GM19328 (cell line): ENCODE measurements around the gene TSPAN16.

Experiments
- ATAC-seq: cut with Tn5 transposase; IDR thresholded peaks from one replicate; pipeline ENCODE4 v1.9.1; 2021; ENCODE audit warnings: mild to moderate bottlenecking, moderate library complexity; ENCODE audit not compliant: unreplicated experiment

The TSPAN16 gene

DNA sequence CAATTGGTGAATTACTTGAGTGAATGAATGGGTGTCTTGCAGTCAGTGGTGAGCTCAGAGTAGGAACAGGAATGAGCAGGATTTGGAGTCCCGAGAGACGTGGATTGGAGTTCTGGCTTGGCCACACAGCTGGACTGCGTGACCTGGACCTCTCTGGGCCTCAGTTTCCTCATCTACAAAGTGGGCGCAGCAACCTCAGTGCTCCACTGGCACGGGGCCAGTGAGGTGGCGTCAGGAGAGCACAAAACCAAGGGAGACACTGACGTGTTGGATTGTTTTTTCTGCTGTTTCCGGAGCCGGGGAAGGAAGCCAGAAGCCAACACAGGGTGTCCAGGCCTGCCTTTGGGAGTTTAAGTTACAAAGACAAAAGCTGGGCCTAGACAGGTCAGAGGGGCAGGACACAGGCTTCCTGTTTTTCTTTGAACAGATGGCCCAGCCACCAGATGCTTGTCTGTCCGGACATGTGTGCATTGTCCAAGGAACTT, 27.1 kb upstream of the TSPAN16 start:
- ATAC-seq = no peak

DNA sequence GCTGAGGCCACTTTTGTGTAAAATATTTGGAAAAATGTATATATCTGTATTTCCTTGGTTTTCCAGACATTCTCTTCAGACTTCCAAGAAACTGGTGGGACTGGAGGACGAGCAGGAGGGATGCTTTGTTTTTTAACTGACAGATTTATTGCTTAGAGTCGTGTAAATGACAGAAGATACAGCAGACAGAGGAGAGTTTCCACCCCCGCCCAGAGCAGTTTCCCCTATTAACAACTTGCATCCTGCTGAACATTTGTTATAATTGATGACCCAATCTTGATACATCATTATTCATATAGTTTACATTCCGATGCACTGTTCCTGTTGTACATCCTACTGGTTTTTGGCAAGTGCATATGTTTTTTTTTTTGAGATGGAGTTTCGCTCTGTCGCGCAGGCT, 26.6 kb upstream of the TSPAN16 start:
- no peak for ATAC-seq

DNA sequence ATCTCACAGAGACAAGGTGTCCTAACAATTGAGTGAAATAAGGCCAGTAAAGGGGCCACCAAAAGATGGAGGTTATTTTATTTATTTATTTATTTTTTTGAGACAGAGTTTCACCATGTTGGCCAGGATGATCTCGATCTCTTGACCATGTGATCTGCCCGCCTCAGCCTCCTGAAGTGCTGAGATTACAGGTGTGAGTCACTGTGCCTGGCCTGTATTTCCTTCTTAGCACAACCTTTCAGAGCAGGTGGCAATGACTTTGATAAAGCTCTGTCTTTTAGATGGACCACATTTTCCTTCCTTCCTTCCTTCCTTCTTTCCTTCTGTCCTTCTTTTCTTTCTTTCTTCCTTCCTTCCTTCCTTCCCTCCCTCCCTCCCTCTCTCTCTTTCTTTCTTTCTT, 22.7 kb upstream of the TSPAN16 start:
- no peak for ATAC-seq

DNA sequence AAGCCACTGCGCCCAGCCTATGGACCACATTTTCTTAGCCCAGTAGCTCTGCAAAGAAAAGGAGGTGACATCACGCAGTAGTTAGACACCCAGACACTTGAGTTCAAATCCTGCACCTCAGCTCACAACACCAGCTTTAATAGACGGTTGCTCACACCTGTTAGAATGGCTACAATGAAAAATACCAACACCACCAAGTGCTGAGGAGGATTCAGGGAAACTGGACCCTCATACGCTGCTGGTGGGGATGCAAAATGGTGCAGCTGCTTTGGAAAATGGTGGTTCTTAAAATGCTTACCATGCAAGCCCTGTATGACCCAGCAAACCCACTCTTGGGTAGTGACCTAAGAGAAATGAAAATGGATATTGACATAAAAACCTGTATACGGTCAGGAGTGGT, 22.0 kb upstream of the TSPAN16 start:
- ATAC-seq = no peak

DNA sequence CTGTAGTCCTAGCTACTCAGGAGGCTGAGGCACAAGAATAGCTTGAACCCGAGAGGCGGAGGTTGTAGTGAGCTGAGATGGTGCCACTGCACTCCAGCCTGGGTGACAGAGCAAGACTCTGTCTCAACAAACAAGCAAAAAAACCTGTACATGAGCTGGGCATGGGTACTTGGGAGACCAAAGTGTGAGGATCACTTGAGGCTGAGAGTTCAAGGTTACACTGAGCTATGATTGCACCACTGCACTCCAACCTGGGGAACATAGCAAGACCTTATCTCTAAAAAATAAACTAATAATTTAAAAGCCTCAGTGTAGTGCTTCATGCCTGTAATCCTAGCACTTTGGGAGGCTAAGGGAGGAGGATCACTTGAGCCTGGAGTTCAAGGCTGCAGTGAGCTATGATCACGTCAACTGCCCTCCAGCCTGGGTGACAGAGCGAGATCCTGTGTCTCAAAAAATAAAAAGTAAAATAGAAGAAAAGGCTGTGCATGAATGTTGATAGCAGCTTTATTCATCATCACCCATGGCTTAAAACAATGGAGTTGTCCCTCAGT, 21.4 kb upstream of the TSPAN16 start:
- ATAC-seq = no peak

DNA sequence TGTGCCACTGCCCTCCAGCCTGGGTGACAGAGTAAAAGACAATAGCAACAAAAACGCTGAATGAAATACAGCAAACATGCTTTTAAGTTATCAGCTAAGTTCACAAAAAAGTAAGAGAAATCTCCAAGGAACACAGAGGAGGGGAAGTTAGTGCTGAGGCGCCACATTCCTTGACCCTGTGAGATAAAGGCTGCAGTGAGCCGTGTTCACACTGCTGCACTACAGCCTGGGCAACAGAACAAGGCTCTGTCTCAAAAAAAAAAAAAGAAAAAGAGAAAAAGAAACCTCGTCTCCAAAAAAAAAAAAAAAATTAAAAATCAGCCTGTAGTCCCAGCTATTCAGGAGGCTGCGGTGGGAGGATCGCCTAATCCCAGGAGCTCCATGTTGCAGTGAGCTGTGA, 17.3 kb upstream of the TSPAN16 start:
- ATAC-seq = no peak

DNA sequence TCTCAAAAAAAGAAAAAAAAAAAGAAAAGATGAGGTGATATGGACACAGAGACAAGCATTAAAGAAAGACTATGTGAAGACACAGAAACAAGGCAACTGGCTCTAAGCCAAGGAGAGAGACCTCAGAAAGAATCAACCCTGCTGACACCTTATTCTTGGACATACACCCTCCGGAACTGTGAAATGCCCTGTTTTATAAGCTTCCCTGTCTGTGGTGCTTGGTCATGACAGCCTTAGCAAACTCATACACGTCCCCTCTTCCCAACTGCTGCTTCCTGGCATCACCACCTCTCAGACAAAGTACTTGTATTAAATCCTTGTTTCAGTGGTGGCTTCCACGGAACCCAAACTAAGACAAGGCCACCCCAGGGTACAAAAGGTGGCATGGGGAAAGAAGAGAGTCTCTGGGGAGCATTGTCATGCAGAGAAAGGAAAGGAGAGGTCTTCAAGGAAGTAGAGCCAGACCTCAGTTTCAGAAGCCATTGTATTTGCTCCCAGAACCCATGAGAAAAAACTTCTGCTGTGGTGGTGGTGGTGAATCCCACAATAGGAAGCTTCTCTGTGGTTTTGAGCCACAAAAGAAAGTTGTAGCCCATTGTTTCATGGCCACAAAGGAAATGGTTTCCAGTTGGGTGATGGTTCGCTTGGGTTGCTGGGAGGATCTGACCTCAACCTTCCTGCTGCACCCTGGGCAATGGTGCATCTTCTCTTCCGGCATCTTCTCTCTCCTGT, 16.3 kb upstream of the TSPAN16 start:
- ATAC-seq = no peak

DNA sequence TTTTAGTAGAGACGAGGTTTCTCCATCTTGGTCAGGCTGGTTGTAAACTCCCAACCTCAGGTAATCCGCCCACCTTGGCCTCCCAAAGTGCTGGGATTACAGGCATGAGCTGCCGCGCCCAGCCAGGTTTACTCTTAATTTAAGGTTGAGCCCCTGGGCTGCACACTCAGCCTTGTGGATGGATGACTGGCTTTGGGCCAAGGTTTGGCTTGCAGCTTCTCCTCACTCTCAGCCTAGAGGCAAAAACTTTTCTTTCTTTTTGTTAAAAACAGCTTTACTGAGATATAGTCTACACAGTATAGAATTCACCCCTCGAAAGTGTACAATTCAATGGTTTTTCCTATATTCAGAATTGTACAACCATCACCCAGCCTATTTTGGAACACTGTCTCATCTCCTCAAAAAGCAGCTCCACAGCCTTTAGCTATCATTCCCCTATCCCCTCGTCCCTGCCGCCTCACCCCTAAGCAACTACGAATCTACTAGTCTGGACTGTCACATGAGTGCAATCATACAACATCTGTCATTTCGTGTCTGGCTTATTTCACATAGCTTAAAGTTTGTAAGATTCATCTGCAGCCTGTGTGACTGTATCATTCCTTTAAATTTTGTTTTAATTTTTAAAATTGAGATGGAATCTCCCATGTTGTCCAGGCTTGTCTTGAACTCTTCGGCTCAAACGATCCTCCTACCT, 14.5 kb upstream of the TSPAN16 start:
- ATAC-seq = no peak

DNA sequence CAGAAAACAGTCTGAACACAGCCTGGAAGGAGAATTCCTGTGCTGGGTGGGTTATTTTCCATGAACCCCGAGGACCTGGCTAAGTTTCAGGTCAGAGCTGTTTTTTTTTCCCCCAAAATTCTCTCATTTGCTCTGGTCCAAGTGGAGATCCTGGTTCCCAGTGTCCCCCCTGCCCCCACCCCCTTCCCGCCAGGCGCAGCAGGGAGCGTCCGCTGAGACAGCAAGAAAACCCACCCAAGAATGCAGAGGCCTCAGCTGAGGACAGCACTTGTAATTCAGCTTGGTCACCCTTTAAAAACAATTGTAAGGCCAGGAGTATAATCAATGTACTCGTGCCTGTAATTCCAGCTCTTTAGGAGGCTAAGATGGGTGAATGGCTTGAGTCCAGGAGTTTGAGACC, 11.4 kb upstream of the TSPAN16 start:
- ATAC-seq = no peak

DNA sequence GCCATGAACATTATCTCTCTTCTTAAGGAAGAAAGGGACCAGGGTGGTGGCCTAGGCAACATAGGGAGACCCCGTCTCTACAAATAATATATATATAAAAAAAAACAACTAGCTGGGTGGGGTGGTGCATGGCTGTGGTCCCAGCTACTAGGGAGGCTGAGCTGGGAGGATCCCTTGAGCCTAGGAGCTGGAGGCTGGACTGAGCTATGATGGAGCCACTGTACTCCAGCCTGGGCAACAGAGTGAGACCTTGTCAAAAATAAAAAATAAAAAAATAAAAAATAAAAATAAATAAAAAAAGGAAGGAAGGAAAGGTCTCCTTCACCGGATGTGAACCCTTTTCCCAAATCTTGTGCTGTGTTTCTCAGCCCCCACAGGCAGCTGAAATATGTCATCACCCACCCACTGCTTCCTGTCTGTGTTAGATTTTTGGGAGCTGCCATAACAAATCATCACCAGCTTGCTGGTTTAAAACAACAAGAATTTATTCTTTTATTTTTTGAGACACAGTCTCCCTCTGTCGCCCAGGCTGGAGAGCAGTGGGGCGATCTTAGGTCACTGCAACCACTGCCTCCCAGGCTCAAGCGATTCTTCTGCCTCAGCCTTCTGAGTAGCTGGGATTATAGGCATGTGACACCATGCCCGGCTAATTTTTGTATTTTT, 9.5 kb upstream of the TSPAN16 start:
- no peak for ATAC-seq

DNA sequence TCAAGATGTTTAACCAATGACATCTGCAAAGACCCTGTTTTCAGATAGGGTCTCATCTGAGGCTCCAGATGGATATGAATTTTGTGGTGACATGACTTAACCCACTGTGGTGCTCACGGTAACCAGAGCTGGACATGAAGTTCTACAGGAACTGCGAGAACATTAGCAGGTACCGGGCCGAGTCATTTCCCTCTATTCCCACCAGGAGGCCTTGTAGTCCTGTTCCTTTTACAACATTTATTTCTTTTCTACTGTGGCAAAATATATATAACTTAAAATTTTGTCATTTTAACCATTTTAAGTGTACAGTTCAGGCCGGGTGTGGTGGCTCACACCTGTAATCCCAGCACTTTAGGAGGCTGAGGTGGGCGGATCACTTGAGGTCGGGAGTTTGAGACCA, 7.6 kb upstream of the TSPAN16 start:
- no peak for ATAC-seq

DNA sequence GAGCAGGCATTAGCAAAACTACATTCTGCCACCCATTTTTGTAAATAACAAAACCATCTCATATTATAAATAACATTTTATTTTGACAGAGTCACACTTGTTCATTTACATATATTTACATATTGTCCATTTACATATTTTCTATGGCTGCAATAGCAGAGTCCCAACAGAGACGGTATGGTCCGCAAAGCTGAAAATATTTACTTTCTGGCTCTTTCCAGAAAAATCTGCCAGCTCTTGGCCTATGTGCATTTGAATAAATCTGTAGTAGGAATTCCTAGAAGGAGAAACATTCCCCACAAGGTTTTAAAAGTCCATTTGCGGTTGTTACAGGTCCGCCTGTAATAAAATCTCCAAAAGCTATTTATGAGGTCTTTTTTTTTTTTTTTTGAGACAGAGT, 5.7 kb upstream of the TSPAN16 start:
- no peak for ATAC-seq

DNA sequence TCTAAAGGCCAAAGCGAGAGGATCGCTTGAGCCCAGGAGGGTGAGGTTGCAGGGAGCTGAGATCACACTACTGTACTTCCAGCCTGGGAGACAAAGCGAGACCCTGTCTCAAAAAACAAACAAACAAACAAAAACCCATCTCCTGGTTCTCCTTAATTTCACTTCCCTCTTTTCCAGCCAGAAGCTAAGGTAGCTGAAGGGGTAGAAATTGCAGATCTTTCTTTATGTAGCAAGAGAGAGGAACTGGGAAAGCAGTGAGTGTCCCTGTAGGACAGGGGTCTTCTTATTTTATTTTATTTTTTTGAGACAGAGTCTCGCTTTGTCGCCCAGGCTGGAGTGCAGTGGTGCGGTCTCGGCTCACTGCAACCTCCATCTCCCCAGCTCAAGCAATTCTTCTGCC, 4.5 kb upstream of the TSPAN16 start:
- ATAC-seq = no peak

DNA sequence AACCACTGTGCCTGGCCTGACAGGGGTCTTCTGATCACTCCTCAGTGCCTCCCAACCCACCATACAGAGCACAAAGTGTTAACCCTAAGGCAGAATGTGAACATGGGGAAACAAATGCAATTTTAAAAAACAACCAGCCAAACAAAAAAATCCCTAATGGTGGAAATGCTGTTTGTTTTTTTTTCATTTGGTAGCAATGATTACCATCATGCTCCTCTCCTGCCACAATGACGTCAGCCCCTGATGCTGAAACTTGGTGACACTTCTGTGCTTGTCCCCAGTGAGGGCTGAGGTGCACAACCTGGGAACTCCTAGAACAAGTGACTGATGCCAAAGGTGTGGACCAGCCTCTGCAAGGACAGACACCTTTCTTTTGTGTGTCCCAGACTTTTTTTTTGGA, 4.0 kb upstream of the TSPAN16 start:
- ATAC-seq = no peak

DNA sequence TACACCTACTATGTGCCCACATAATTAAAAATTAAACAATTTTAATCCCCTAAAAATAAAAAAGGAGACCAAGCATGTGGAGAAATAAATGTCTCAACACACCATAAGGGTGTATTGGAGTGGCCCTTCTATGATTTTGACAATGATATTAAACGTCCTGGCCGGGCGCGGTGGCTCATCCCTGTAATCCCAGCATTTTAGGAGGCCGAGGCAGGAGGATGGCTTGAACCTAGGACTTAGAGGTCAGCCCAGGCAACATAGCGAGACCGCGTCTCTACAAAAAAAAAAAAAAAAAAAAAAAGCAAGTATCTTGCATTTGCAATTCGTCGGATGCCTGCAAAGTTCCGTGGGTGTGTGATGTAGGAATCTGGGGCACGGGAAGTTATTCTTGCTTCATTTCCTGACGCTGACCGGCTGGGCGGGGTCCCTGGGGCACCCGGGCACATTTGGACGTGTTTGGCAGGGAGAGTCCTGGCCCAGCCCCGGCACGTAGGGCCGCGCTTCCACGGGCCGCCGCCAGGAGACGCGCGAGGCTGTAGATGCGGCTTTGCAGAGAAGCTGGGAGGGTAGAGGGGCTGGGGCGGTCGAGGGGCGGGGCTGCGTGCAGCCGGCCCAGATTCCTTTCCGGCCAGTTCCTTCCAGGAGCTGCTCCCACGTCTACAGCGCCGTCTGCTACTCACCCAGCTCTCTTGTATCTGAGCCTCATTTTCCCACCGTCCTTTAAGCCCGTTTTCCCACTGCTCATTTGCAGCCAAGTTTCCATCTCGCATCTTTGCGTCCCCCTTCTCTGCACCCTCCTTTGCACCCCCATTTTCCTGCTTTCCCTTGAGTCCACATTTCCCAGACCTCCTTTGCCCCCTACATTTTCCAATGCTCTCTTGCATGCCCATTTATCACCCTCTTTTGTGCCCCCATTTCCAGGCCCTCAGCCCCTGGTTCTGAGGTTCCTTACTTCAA, 2.2 kb upstream of the TSPAN16 start:
- no peak for ATAC-seq

DNA sequence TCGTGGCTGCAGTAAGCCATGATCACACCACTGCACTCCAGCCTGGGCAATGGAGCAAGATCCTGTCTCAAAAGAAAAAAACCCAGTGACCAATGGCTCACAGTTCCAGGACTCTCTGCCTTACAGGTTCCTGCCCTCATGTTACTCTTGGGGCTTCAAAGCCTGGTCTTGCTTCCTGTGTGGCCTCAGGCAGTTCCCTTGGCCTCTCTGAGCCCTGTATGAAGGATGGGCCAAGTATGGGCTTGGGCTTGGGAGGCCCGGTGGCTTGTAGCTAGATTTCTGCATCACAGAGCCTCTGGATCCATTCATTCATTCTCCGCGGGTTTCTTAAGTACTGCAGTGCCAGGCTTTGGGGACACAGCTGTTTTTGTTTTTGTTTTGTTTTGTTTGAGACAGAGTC, 780 bp upstream of the TSPAN16 start:
- no peak for ATAC-seq

DNA sequence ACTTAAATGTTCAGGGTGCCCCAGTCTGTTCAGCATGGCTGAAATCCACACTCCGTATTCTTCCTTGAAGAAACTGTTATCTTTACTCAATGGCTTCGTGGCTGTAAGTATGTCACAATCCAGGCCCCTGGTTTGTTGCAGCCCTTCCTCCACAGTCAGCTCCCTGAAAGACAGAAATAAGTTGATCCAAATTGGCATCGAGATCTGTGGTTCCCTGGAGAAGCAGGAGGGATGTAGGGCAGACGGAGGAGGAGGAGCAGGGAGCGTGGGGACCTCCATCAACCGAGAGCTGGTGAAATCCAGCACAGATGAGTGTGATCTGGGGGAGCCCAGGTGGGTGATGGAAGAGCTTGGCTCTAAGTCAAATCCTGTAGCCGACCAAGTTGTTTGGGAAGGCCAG, 304 bp downstream of the TSPAN16 start:
- ATAC-seq = no peak

DNA sequence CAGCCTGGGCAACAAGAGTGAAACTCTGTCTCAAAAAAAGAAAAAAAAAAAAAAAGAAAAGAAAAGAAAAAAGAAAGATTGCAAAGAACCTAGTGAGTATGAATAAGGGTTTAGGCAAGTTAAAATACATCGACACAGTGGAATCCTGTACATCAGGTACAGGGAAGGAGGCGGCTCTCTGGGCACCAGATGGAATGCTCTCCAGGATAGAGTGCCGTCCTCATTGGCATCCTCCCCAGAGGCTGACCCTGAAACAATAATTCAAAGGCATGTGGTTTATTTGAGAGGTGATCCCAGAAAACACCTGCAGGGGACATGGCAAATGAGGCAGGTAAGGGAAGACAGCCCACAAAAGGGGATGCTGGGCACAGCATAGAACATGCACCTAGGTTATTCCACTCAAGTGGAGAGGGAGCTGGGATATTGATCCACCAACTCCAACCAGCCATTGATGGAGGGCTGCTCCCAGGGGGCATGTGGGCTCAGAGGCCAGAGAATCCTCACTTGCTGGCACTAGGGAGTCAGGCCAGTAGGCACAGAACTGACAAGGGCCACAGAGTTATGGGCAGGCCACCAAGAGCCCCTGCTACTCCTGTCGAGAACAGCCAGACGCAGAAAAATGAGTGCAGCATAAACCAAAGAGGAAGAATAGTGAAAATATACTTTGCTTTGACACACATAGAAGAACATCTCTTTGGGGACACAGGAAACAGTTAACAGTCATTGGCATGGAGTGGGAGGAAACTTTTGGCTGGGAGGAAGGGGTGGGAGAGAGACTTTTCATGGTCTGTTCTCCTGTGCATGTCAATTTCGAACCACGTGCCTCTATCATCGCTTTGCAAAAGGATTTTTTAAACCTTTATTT, 4.2 kb downstream of the TSPAN16 start:
- no peak for ATAC-seq

DNA sequence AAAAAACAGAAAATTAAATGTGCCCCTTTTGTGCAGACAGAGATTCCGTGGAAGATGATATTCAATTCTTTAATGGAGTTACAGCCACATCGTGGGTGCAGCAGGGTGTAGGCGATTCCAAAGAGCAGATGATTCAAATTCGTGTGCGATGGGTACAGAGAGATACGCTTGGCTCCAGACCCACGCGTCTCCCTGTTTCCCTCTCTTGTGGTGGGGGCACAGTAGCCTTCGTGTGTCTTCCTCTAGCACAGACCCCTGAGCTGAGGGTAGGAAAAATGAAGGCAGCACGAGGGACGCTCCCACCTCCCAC, 4.8 kb downstream of the TSPAN16 start:
- no peak for ATAC-seq

DNA sequence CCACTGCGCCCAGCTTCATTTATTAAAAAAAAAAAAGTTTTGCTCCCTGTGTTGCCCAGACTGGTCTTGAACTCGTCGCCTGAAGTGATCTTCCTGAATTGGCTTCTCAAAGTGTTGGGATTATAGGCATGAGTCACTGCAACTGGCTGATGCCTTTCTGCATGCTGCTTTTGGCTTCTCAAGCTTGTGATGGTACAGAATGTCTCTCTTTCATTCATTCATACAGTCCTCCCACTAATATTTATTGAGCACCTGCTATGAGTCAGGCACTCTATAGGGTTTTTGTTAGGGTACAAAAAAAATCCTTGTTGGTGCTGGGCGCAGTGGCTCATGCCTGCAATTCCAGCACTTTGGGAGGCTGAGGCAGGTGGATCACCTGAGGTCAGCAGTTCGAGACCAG, 9.0 kb downstream of the TSPAN16 start:
- no peak for ATAC-seq
